GM18517 (cell line): ENCODE data around the gene PTOV1.

ENCODE experiments used
- ATAC-seq: cut with Tn5 transposase; IDR thresholded peaks from one replicate; pipeline ENCODE4 v1.9.1; 2021; ENCODE audit warnings: mild to moderate bottlenecking, moderate library complexity; ENCODE audit not compliant: unreplicated experiment

PTOV1 gene

DNA sequence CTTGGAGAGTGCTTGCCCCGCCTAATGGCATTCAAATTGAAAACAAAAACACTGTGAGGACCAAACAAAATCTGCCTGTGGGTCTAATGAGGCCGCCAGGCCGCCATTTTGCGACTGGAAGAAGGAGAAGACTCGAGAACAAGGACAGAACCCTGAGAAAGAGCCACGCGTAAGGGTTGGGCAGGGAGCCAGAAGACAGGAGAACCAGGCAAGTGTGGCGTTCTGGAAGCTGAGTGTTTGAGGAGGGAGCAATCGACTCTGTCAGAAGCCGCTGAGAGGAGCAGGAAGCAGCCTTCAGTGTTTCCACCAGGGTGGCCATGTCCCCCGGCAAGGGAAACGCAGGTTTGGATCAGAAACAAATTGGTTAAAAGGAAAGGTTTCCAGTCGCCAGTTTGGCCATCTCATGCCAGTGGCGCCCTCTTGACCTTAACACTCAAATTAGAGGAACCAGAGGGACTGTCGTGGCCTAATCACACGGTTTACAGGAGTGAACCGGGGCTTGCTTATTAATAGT lies 10.2 kb upstream of the PTOV1 start:
- ATAC-seq: no peak

DNA sequence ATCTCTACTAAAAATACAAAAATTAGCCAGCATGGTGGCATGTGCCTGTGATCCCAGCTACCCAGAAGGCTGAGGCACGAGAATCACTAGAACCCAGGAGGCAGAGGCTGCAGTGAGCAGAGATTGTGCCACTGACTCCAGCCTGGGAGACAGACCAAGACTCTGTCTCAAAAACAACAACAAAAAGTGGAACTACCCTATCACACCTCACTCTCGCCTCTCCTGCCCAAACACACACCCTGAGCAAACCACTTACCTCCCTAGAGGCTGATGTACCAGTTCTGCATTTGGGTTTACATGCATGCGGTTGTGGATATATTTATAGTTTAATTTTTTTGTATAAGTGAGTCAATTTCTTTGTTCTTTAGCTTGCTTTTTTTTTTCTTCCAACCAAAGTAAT lies 7.7 kb upstream of the PTOV1 start:
- ATAC-seq: no peak

DNA sequence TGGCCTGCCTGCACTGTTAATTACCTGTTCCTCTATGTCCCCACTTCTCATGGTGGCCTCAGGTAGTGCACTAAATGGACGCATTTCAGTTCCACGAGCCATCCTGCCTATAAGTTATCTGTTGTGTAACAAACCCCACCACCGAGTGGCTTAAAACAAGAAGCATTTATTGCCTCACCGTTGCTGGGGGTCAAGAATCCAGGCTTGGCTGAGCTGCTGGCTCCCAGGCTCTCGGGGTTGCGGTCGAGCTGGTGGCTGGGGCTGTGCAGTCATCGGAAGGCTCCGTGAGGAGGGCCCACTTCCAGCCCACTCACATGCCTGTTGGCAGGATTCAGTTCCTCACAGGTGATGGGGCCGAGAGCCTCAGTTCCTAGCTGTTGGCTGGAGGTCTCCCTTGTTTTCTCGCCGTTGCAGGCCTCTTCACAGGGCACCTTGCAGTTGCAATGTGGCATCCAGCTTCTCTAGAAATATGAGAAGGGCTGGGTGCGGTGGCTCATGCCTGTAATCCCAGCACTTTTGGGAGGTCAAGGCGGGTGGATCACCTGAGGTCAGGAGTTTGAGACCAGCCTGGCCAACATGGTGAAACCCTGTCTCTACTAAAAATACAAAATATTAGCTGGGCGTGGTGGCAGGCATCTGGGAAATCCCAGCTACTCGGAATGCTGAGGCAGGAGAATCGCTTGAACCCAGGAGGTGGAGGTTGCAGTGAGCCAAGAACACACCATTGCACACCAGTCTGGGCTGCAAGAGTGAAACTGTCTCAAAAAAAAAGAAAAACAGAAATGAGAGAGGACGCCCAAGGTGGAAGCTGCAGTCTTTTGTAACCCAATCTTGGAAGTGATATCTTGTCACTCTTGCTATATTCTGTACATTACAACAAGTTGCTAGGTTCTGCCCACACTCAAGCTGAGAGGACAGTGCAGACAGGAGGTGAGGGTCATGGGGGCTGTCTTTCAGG lies 6.5 kb upstream of the PTOV1 start:
- ATAC-seq: no peak

DNA sequence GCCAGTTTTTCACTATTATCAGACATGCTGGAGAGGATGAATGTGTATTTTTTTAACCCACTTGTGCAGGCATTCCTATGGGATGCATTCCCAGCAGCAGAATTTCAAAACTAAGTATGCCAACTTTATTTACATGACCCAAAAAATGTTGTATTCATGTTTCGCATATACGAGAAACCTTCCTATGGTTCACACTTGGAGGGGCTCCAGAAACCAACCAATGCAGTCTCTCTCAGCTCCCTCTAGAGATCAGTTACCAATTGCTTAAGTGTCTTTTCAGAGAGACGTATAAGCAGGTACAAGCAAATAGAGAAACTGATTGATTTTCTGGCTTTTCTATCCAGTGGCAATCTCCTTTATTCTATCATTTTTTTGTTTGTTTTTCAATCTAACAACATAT lies 5.5 kb upstream of the PTOV1 start:
- ATAC-seq: no peak

DNA sequence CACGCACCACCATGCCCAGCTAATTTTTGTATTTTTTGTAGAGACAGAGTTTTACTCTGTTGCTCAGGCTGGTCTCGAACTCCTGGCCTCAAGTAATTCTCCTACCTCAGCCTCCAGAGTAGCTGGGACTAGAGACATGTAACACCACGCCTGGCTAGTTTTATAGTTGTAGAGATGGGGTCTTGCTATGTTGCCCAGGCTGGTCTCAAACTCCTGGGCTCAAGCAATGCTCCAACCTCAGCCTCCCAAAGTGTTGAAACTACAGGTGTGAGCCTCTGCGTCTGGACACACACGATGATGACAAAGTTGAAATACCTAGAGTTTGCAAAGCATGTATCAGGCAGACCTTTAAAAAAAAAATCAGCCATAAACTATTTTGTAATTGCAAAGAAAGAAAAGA lies 4.6 kb upstream of the PTOV1 start:
- no peak for ATAC-seq

DNA sequence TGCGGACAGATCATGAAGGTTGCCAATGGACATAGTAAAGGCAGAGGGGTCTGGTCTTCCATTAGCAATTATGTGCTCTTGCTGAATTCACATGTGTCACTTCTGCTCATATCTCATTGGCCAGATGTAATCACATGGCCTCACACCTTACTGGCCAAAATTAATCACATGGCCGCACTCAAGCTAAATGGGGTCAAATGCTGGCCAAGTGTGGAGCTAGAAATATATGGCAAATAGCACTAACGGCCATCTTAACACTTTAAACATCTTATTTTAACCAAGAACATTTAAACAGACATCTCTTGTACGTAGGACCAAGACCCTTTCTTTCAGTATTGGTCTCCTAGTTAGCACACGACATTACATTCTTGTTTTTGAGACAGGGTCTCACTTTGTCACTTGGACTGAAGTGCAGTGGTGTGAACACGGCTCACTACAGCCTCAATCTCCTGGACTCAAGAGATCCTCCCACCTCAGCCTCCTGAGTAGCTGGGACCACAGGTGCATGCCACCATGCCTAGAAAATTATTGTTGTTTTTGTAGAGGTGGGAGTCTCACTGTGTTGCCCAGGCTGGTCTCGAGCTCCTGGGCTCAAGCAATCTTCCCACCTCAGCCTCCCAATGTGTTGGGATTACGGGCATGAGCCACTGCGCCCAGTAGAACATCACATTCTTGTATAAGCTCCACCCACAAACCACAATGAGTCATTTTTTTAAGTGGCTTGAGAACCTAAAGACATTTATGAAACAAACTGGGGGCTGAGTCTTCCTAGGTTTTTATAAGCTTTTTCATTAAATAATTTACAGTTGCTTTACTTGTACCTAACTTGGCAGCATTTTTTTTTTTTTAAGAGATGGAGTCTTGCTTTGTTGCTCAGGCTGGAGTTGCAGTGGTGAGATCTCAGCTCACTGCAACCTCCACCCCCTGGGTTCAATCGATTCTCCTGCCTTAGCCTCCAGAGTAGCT lies 2.9 kb upstream of the PTOV1 start:
- no peak for ATAC-seq

DNA sequence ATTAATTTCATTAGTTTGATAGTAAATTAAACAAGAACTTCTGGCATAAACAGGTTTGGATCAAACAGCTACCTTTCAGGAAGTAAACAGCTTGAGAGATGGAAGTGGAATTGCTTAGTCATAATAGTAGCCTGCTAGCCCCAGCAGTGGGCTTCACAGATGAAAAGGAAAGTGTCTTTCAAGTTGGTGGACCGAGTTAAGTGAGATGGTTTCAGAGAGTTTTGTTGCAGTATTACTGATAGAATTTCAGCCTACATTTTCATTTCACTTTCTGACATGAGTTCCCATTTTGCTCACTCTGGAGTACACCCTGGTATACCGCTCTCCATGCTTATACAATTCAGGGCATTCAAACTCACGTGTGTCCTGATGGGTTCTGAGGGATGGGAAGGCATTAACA lies 2.0 kb upstream of the PTOV1 start:
- ATAC-seq: no peak

DNA sequence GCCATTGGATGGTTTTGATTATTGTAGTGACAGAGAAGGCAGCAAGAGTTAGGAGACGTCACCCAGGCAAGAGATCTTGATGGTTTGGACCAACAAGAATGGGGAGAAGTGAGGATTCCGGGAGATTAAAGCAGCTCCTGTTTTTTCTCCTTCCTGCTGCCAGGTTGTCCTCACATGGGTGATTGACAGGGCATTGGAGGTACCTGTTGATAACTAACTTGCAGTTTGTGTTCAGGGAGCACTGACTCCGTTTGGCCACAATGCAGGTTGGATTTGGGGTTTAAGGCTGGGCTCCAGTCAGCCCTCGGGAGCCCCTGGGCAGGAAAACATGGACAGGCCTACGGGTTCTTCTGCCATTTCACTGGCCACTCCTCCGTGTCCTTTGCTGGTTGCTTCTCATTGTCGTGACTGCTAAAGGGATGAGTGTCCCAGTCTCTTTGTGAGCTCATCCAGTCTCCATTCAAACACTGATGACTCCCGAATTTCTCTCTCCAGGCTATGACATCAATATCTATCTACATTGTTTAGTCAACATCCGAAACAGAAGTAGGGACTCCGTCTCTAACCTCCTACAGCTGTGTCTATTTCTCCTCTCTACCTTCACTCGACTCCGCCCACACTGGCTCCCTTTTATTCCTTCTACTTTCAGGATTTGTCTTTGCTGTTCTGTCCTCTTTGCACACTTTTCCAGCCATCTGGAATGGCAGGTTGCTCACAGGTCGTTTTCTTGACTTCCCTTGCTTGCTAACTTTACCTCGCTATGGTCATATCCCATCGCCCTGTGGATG lies 1.3 kb upstream of the PTOV1 start:
- ATAC-seq: no peak

DNA sequence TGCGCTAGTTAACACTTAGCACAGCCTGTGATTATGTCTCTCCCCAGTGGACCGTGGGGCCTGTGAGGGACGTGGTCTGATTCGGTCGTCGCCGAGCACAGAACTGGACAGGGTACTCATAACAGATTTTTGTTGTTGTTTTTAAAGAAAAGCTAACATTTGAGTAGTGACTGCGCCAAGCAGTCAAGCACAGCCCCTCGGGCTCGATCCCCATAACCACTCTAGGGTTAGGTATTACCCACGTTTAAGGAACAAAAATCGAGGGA lies 805 bp upstream of the PTOV1 start:
- peak; percentile 20 for ATAC-seq

DNA sequence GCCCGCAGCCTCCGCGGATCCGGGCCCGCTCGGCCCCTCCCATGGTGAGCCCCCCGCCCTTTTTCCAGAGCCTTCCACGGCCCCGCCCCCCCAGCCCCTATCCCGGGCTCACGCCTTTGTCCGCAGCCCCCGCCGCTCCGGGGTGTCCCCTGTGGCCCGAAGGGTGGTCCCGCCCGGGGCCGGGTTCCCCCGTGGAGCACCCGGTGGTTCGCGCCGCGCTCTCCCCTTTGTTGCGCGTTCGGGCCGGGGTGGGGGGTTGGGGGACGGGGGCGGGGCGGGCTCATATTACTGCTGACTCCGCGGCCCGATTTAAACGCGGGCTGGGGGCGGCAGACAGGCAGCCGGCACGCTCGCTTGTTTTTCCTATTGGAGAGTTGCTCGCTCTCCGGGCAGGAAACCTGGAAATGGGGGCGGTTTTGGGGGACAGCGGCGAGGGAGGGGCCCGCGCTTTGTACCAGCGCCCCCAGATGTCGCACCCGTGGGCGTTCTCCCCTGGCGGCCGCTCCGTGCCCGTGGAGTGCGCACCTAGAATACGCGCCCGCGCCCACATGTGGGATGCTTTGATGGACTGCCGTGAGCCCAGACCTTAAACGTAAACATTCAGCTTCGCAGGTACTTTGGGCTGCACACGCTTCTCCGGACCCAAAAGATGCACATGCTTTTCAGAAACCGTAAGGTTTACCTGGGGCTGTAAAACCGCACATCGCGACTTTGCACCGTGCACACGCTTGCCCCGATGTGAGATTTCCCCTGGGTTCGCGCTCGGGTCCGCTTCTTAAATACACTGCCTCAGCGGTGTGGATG lies 699 bp downstream of the PTOV1 start:
- no peak for ATAC-seq

DNA sequence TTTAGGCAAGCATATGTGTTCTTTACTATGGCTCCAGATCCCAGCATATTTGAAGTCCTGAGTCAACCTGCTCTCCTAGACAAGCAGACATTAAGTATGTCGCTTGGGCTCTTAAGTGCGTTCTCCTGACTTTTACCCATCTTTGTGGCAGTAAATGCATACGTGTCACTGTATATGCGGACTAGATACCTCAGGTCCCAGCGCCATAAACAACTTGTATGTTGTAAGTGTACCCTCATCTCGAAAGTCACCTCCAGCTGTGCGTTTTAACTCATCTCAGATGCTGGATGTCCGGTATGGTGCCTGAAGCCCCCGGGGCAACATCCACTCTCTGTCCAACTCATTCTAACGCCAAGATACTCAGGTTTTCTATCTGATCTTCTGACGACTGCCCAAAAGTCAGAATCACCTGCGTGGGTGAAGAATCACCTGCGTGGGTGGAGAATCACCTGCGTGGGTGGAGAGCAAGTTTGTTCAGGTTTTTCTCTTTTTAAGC lies 1.7 kb downstream of the PTOV1 start:
- ATAC-seq: no peak

DNA sequence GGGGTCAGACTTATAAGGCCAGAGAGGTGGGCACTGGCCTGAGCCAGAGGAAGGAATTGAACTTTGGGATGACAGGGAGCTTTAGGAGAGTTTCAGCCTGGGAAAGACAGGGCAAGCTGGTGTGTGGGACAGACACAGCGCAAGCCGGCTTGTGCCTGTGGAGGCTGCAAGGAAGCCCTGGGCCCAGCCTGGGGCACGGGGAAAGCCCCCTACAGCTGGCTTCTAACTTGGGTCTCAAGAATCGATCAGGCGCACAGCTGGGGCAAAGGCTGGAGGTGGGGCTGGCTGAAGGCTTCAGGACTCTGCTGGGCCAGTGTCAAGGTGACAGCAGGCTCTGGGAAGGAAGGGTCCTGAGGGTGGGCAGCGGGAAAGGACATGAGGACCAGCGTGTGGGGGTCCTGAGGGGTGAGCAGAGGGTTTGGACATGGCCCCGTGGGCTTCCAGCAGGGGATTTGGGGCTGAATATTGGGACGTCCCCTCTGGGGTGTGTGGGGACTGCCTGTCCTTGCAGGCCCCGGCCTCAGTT lies 3.0 kb downstream of the PTOV1 start:
- no peak for ATAC-seq

DNA sequence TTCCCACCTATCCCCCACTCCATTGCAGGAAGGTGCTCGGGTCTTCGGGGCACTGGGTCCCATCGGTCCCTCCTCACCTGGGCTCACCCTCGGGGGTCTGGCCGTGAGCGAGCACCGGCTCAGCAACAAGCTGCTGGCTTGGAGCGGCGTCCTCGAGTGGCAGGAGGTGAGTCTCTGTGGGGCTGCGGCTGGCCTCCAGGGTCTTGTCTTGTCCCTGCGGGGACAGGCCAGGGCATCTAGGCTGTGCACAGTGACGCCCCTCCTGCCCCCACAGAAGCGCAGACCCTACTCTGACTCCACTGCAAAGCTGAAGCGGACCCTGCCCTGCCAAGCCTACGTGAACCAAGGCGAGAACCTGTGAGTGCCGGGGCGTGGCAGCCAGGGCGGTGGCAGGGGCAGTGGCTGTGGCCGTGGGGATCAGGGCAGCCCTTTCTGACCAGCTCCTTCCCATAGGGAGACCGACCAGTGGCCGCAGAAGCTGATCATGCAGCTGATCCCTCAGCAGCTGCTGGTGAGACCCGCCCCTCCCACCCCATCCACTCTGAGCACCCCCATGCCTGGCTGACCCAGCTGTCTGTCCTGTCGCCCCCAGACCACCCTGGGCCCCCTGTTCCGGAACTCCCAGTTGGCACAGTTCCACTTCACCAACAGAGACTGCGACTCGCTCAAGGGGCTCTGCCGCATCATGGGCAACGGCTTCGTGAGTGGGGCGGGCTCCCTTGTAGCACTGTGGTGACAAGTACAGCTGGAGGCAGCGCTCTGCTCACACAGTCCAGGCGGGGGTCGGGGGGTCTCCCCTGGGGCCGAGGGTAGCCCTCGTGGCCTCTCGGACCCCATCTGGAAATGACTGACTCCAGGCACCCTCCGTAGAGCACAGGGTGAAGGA lies 3.7 kb downstream of the PTOV1 start:
- ATAC-seq: no peak

DNA sequence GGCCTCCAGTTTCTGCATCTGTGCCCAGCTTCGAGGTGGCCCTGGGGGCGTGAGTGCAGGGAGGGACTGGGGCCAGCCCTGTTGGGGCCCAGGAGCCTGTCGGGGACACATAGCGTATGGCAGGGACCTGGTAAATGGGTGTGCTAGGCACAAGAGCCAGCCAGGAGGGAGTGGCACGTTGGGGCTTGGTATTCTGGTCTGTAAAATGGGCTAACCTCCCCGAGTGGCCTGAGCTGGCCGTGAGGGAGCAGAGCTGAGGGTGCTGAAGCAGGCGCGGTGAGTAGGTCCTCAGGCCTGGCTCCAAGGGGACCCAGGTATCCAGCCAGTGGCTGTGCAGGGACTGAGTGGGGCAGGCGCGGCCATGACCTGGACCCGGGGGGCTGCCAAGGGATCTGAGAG lies 4.3 kb downstream of the PTOV1 start:
- no peak for ATAC-seq

DNA sequence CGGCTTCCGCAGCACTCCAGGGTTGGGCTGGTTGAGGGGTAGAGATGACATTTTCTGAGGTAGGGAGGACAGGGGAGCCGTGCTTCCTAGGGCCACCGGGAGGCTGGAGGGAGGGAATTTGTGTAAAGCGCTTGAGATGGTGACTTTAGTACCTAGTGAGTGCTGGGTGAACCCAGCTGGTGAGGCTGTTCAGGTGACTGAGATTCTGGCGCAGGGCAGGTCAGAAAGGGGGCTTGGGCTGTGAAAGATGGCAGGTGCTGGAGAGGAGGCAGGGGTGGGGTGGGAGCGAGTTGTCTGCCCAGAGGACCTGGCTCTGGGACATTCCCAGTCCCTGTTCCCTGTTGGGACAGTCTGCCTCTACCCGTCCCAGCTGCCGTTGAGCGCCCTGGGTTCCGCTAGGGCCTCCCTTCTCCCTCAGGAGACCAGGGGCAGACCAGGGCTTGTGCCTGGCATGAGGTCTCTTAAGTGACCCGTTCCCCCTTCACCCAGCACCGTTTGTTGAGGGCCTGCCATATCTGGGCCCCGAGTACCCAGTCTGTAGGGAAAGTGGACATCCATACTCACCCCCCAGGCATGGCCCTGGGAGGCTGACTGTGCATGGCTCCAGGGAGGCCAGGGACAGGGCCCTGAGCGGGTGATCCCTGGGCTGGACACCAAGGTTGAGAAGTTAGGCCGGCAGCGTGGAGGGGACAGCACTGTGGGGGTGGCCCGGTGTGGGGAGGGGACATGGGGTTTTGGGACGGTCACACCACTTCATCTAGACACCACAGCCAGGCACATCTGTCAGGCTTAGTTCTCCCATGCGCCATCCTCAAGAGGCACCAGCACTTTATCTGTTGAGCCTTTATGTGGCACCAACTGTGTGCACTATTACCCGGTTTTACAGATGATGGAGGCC lies 5.0 kb downstream of the PTOV1 start:
- no peak for ATAC-seq

DNA sequence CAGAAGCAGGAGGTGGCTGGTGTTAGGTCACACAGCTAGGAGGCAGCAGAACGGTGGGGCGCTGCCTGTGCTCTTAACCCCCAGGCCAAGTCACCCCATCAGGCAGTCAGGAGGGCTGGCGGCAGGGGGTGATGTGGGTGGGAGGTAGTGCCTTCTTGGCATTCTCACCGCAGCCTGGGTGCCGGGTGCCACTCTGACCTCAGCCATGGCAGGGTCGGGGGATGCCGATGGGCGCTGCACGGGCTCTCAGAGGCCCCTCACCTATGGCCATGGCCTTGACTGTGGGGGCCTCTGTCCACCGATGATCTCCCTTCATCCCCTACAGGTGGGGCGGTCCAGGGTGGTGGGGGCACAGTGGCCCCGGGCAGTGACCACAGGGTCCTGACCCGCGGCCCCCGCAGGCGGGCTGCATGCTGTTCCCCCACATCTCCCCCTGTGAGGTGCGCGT lies 5.6 kb downstream of the PTOV1 start:
- no peak for ATAC-seq

DNA sequence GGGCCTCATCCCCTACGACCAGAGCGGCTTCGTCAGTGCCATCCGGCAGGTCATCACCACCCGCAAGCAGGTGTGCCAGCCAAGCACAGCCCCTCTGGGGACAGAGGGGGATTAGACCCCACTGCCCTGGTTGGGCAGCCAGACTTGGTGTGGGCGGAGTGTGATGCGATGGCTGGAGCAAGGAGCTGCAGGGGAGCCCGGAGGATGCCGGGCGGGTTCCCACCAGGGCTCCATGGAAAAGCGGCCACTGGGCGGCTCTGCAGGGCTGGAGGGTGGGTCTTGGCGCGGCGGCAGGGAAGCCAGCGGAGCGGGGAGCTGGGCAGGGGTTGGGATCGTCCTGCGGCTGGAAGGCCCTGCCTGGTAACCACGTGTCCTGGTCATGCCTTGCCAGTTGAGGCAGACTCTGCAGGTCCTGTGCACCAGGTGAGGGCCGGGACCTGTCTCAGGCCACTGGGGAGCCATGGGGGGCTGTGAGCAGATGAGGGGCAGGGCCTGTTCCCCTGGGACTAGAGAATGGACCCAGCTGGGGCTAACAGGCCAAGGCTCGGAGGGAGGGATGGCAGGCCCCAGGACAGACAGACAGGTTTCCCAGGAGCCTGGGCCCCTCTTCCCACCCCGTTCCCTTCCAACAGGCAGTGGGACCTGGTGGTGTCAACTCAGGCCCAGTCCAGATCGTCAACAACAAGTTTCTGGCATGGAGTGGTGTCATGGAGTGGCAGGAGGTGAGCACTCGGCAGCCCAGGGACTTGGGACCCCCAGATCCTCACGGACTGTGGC lies 6.3 kb downstream of the PTOV1 start:
- ATAC-seq: no peak
